Peyer's patch (tissue), 4 donors: ENCODE results near the gene CCR5AS.

Experiments
- DNase-seq, 3 donors: peaks; one replicate each; pipeline ENCODE4 v3.0.0-alpha.2; 2017 to 2019
- H3K27ac ChIP-seq, 4 donors: fragments of 200-600 bp; sonication (generic); one replicate each; pipeline ENCODE4 v1.5.1; 2016 to 2019
- H3K27me3 ChIP-seq, 2 donors: fragments of 200-600 bp; sonication (generic); one replicate each; pipeline ENCODE4 v1.5.1; 2019
- H3K36me3 ChIP-seq, 3 donors: fragments of 200-600 bp; sonication (generic); one replicate each; pipeline ENCODE4 v1.5.1; 2016 to 2019
- H3K4me1 ChIP-seq, 4 donors: fragments of 200-600 bp; sonication (generic); one replicate each; pipeline ENCODE4 v1.5.1; 2016 to 2019
- H3K4me3 ChIP-seq, 4 donors: fragments of 200-600 bp; sonication (generic); 1 replicate in 3 of 4; 2 replicates in 1 of 4; pipeline ENCODE4 v1.5.1; 2016 to 2019; ENCODE audit warnings: mild to moderate bottlenecking in 1 of 4
- H3K9me3 ChIP-seq, 4 donors: fragments of 200-600 bp; sonication (generic); one replicate each; pipeline ENCODE4 v1.5.1; 2016 to 2019; ENCODE audit warnings: mild to moderate bottlenecking in 1 of 4
- CTCF ChIP-seq, 6 experiments: fragments of 450-650 bp in 4 of 6; fragments of 200-600 bp in 2 of 6; sonication (generic) in 1 of 6; IDR thresholded peaks; one replicate each; pipeline ENCODE4 v1.5.1; 2017 to 2019; ENCODE audit warnings: antibody characterized with exemption in 6 of 6, mild to moderate bottlenecking in 3 of 6, moderate library complexity in 1 of 6
- POLR2A ChIP-seq, 2 donors: fragments of 450-650 bp; IDR thresholded peaks; one replicate each; pipeline ENCODE4 v1.5.1; 2017; ENCODE audit warnings: antibody characterized with exemption in 2 of 2, mild to moderate bottlenecking in 2 of 2, moderate library complexity in 2 of 2

The CCR5AS gene

GRCh38 chr3:46453526-46454208 lies 46.8 kb upstream of the CCR5AS start:
- Histone ChIP-seq H3K36me3 (no peaks in the 10 kb centered on the region), H3K27me3 (no peaks in the 10 kb centered on the region), H3K4me1 (peaks cover 0 to 4% (median 0%) of the 10 kb centered on the region in 4 donors), H3K9me3 (no peaks in the 10 kb centered on the region), H3K27ac (no peak overlapping the region), H3K4me3 (no peak overlapping the region)
- TF ChIP-seq CTCF (IDR thresholded peaks at IDR 0.05), result no peak
- no peak for TF ChIP-seq POLR2A (IDR thresholded peaks at IDR 0.05)
- DNase-seq, result no peak

GRCh38 chr3:46449755-46450552 lies 43.1 kb upstream of the CCR5AS start:
- Histone ChIP-seq H3K4me1 (peaks cover 0 to 4% (median 0%) of the 10 kb centered on the region in 4 donors), H3K9me3 (no peaks in the 10 kb centered on the region), H3K27me3 (no peaks in the 10 kb centered on the region), H3K36me3 (no peaks in the 10 kb centered on the region), H3K27ac (no peak overlapping the region), H3K4me3 (no peak overlapping the region)
- TF ChIP-seq CTCF (IDR thresholded peaks at IDR 0.05) (peak in 5 of 6 experiments; percentile 29 to 54 (median 38)), POLR2A (IDR thresholded peaks at IDR 0.05) (no peak)
- DNase-seq, result no peak

- no peaks in the 10 kb centered on the region for H3K4me1 ChIP-seq
- H3K9me3 ChIP-seq, result no peaks in the 10 kb centered on the region
- DNase-seq, result peak in 1 of 3 donors; percentile 50
- H3K27ac ChIP-seq, result no peak overlapping the region
- no peaks in the 10 kb centered on the region for H3K36me3 ChIP-seq
- no peaks in the 10 kb centered on the region for H3K27me3 ChIP-seq
- TF ChIP-seq CTCF (IDR thresholded peaks at IDR 0.05), result no peak
- TF ChIP-seq POLR2A (IDR thresholded peaks at IDR 0.05), result no peak
- no peak overlapping the region for H3K4me3 ChIP-seq
Observed at GRCh38 chr3:46448721-46449120, 41.9 kb upstream of the CCR5AS start.

GRCh38 chr3:46447228-46447985 lies 40.5 kb upstream of the CCR5AS start:
- TF ChIP-seq CTCF (IDR thresholded peaks at IDR 0.05), result no peak
- no peak for TF ChIP-seq POLR2A (IDR thresholded peaks at IDR 0.05)
- no peak overlapping the region for H3K4me3 ChIP-seq
- H3K4me1 ChIP-seq, result no peaks in the 10 kb centered on the region
- no peaks in the 10 kb centered on the region for H3K36me3 ChIP-seq
- H3K9me3 ChIP-seq, result no peaks in the 10 kb centered on the region
- H3K27me3 ChIP-seq, result no peaks in the 10 kb centered on the region
- no peak for DNase-seq
- no peak overlapping the region for H3K27ac ChIP-seq

- DNase-seq, result peak; percentile 38 to 84 (median 57)
- Histone ChIP-seq H3K4me1 (peaks cover 0 to 5% (median 0%) of the 10 kb centered on the region in 4 donors), H3K36me3 (no peaks in the 10 kb centered on the region), H3K27me3 (no peaks in the 10 kb centered on the region), H3K9me3 (no peaks in the 10 kb centered on the region), H3K27ac (no peak overlapping the region), H3K4me3 (no peak overlapping the region)
- TF ChIP-seq CTCF (IDR thresholded peaks at IDR 0.05) (peak in 5 of 6 experiments; percentile 17 to 90 (median 77)), POLR2A (IDR thresholded peaks at IDR 0.05) (no peak)
Observed at GRCh38 chr3:46442576-46443530, 36.0 kb upstream of the CCR5AS start.
